ENCODE measurements around the gene XPO4.
A peak's percentile ranks its signal among the peaks of the same experiment; 100 is the strongest.
"Not testable (repeated sequence)": the region's sequence is repeated elsewhere in the genome, so short reads cannot be mapped to it uniquely, and the experiment has no call there.

The XPO4 gene

DNA sequence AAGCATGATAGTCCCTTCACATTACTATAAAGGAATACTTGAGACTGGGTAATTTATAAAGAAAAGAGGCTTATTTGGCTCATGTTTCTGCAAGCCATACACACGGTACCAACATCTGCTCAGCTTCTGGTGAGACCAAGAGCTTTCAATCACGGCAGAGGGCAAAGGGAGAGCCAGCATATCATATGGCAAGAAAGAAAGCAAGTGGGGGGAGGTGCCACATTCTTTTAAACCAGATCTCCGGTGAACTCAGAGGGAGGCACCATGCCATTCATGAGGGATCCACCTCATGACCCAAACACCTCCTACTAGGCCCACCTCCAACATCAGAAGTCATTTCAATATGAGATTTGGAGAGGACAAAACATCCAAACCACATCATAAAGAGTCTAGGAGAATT, 20.3 kb downstream of the XPO4 start:
- Histone ChIP-seq H3K27ac (ENCODE audit: low read depth, low read length) (peak overlapping the region; percentile 22), H3K23ac (ENCODE audit: low read length) (no peak overlapping the region), H2BK120ac (ENCODE audit: low read depth, low read length) (no peak overlapping the region), H4K5ac (ENCODE audit: low read length) (no peak overlapping the region), H3K56ac (ENCODE audit: low read length) (no peak overlapping the region), H3K4ac (ENCODE audit: low read depth, low read length) (peak overlapping the region; percentile 36), H3K4me3 (ENCODE audit: low read length) (no peak overlapping the region), H2BK15ac (replicated peaks; ENCODE audit: low read depth) (no peak overlapping the region), H3K18ac (ENCODE audit: low read length) (peak overlapping the region; percentile 43), H3K4me1 (ENCODE audit: control insufficient read depth, low read depth, low read length) (peaks cover 4% of the 10 kb centered on the region), H3K27me3 (ENCODE audit: insufficient read depth, low read length, poor library complexity) (no peaks in the 10 kb centered on the region), H4K8ac (ENCODE audit: low read depth, low read length) (no peak overlapping the region), H2AK5ac (ENCODE audit: low read length) (no peak overlapping the region), H3K9ac (ENCODE audit: low read length) (no peak overlapping the region), H3K79me2 (ENCODE audit: control insufficient read depth, insufficient read depth, low read length) (peaks cover 63% of the 10 kb centered on the region), H3K36me3 (ENCODE audit: control insufficient read depth, insufficient read depth, low read length) (no peaks in the 10 kb centered on the region), H2BK5ac (ENCODE audit: low read length) (no peak overlapping the region), H3K4me2 (ENCODE audit: low read length) (no peak overlapping the region), H3K79me1 (ENCODE audit: low read length) (peaks cover 3% of the 10 kb centered on the region)
- no CpG with 5 or more reads among the region's 3 CpGs for WGBS (ENCODE audit: extremely low coverage, insufficient coverage, low lambda C conversion rate)
- peak; percentile 89 for DNase-seq

DNA sequence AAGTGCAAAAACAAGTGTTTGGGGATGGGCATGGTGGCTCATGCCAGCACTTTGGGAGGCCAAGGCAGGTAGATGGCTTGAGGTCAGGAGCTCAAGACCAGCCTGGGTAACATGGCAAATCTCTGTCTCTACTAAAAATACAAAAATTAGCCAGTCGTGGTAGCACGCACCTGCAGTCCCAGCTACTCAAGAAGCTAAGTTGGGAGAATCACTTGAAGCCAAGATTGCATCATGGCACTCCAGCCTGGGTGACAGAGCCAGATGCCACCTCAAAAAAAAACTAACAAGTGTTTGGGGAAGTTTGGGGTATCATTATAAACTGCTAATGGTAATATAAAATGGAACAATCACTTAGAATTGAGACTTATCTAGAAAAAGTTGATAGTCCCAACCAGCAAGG, 24.6 kb downstream of the XPO4 start:
- H3K4me1 ChIP-seq (ENCODE audit: control insufficient read depth, low read depth, low read length): peaks cover 6% of the 10 kb centered on the region
- H3K18ac ChIP-seq (ENCODE audit: low read length): no peak overlapping the region
- H3K56ac ChIP-seq (ENCODE audit: low read length): no peak overlapping the region
- peaks cover 3% of the 10 kb centered on the region for H3K79me1 ChIP-seq (ENCODE audit: low read length)
- no peak overlapping the region for H3K27ac ChIP-seq (ENCODE audit: low read depth, low read length)
- H2AK5ac ChIP-seq (ENCODE audit: low read length): no peak overlapping the region
- H3K36me3 ChIP-seq (ENCODE audit: control insufficient read depth, insufficient read depth, low read length): no peaks in the 10 kb centered on the region
- no peak overlapping the region for H4K8ac ChIP-seq (ENCODE audit: low read depth, low read length)
- no peaks in the 10 kb centered on the region for H3K27me3 ChIP-seq (ENCODE audit: insufficient read depth, low read length, poor library complexity)
- H3K9ac ChIP-seq (ENCODE audit: low read length): no peak overlapping the region
- no peak overlapping the region for H4K5ac ChIP-seq (ENCODE audit: low read length)
- no peak overlapping the region for H3K4me3 ChIP-seq (ENCODE audit: low read length)
- DNase-seq: no peak
- no peak overlapping the region for H3K4me2 ChIP-seq (ENCODE audit: low read length)
- no peak overlapping the region for H3K4ac ChIP-seq (ENCODE audit: low read depth, low read length)
- no peak overlapping the region for H2BK5ac ChIP-seq (ENCODE audit: low read length)
- WGBS (ENCODE audit: extremely low coverage, insufficient coverage, low lambda C conversion rate): no CpG with 5 or more reads among the region's 2 CpGs
- H3K79me2 ChIP-seq (ENCODE audit: control insufficient read depth, insufficient read depth, low read length): peaks cover 63% of the 10 kb centered on the region
- H3K23ac ChIP-seq (ENCODE audit: low read length): no peak overlapping the region
- no peak overlapping the region for H2BK120ac ChIP-seq (ENCODE audit: low read depth, low read length)
- no peak overlapping the region for H2BK15ac ChIP-seq (replicated peaks; ENCODE audit: low read depth)

DNA sequence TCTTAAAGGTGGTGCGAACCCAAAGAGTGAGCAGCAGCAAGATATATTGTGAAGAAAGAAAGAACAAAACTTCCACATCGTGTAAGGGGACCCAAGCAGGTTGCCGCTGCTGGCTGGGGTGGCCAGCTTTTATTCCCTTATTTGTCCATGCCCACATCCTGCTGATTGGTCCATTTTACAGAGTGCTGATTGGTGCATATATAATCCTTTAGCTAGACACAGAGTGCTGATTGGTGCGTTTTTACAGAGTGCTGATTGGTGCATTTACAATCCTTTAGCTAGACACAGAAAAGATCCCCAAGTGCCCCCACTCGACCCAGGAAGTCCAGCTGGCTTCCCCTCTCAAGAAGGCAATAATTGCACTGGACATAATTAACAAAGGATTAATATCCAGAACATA, 25.7 kb downstream of the XPO4 start:
- not testable (repeated sequence) for H3K36me3 ChIP-seq (ENCODE audit: control insufficient read depth, insufficient read depth, low read length); H3K27me3 ChIP-seq (ENCODE audit: insufficient read depth, low read length, poor library complexity); H2BK5ac ChIP-seq (ENCODE audit: low read length); H3K4me1 ChIP-seq (ENCODE audit: control insufficient read depth, low read depth, low read length); H3K4me3 ChIP-seq (ENCODE audit: low read length); H3K9ac ChIP-seq (ENCODE audit: low read length); H2BK15ac ChIP-seq (replicated peaks; ENCODE audit: low read depth); H3K27ac ChIP-seq (ENCODE audit: low read depth, low read length); H2AK5ac ChIP-seq (ENCODE audit: low read length); H3K4ac ChIP-seq (ENCODE audit: low read depth, low read length); H2BK120ac ChIP-seq (ENCODE audit: low read depth, low read length); DNase-seq; H3K56ac ChIP-seq (ENCODE audit: low read length); H3K18ac ChIP-seq (ENCODE audit: low read length); H4K5ac ChIP-seq (ENCODE audit: low read length); H3K4me2 ChIP-seq (ENCODE audit: low read length); H3K79me1 ChIP-seq (ENCODE audit: low read length); H3K23ac ChIP-seq (ENCODE audit: low read length); H4K8ac ChIP-seq (ENCODE audit: low read depth, low read length)
- no CpG with 5 or more reads among the region's 5 CpGs for WGBS (ENCODE audit: extremely low coverage, insufficient coverage, low lambda C conversion rate)
- H3K79me2 ChIP-seq (ENCODE audit: control insufficient read depth, insufficient read depth, low read length): peaks cover 63% of the 10 kb centered on the region

DNA sequence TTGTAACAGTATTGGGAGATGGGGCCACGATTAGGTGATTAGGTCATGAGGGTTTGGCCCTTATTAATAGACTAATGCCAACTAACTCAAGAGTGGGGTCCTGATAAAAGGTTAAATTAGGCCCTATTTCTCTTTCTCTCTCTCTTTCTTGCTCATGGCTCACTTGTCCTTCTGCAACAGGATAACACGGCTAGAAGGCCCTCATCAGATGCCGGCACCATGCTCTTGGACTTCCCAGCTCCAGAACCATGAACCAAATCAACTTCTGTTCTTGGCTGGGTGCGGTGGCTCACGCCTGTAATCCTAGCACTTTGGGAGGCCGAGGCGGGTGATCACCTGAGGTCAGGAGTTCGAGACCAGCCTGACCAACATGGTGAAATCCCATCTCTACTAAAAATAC, 28.1 kb downstream of the XPO4 start:
- not testable (repeated sequence) for H2AK5ac ChIP-seq (ENCODE audit: low read length); H4K5ac ChIP-seq (ENCODE audit: low read length); H3K79me1 ChIP-seq (ENCODE audit: low read length); H3K4me1 ChIP-seq (ENCODE audit: control insufficient read depth, low read depth, low read length); H2BK5ac ChIP-seq (ENCODE audit: low read length); H3K56ac ChIP-seq (ENCODE audit: low read length); H3K4me3 ChIP-seq (ENCODE audit: low read length); H4K8ac ChIP-seq (ENCODE audit: low read depth, low read length); H3K4me2 ChIP-seq (ENCODE audit: low read length); H2BK120ac ChIP-seq (ENCODE audit: low read depth, low read length); H3K27me3 ChIP-seq (ENCODE audit: insufficient read depth, low read length, poor library complexity); H3K23ac ChIP-seq (ENCODE audit: low read length); H3K36me3 ChIP-seq (ENCODE audit: control insufficient read depth, insufficient read depth, low read length); H2BK15ac ChIP-seq (replicated peaks; ENCODE audit: low read depth); H3K4ac ChIP-seq (ENCODE audit: low read depth, low read length); H3K18ac ChIP-seq (ENCODE audit: low read length); H3K9ac ChIP-seq (ENCODE audit: low read length); H3K27ac ChIP-seq (ENCODE audit: low read depth, low read length); DNase-seq
- H3K79me2 ChIP-seq (ENCODE audit: control insufficient read depth, insufficient read depth, low read length): peaks cover 64% of the 10 kb centered on the region
- WGBS (ENCODE audit: extremely low coverage, insufficient coverage, low lambda C conversion rate): no CpG with 5 or more reads among the region's 8 CpGs

DNA sequence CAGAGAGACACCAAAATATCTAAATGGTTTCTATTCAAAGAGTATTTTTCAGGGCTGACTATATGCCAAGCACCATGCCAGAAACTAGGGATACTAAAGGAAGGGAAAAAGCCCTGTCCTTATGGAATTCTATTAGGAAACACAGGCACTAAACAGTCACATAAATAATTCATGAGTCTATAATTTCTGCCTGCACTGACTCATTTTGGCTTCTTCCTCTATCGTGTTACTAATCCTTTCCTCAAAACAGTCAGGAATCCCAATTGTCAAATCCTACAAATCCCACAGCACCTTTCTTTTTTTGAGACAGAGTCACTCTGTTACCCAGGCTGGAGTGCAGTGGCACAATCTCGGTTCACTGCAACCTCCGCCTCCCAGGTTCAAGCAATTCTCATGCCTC, 29.2 kb downstream of the XPO4 start:
- Histone ChIP-seq H4K5ac (ENCODE audit: low read length) (no peak overlapping the region), H2BK15ac (replicated peaks; ENCODE audit: low read depth) (no peak overlapping the region), H3K56ac (ENCODE audit: low read length) (no peak overlapping the region), H3K23ac (ENCODE audit: low read length) (no peak overlapping the region), H2BK5ac (ENCODE audit: low read length) (no peak overlapping the region), H3K4ac (ENCODE audit: low read depth, low read length) (no peak overlapping the region), H3K4me1 (ENCODE audit: control insufficient read depth, low read depth, low read length) (peaks cover 1% of the 10 kb centered on the region), H3K27ac (ENCODE audit: low read depth, low read length) (no peak overlapping the region), H3K79me2 (ENCODE audit: control insufficient read depth, insufficient read depth, low read length) (peaks cover 55% of the 10 kb centered on the region), H3K18ac (ENCODE audit: low read length) (peak overlapping the region; percentile 10), H3K79me1 (ENCODE audit: low read length) (peaks cover 3% of the 10 kb centered on the region), H3K36me3 (ENCODE audit: control insufficient read depth, insufficient read depth, low read length) (no peaks in the 10 kb centered on the region), H3K27me3 (ENCODE audit: insufficient read depth, low read length, poor library complexity) (no peaks in the 10 kb centered on the region), H2AK5ac (ENCODE audit: low read length) (no peak overlapping the region), H3K9ac (ENCODE audit: low read length) (no peak overlapping the region), H3K4me3 (ENCODE audit: low read length) (no peak overlapping the region), H4K8ac (ENCODE audit: low read depth, low read length) (no peak overlapping the region), H3K4me2 (ENCODE audit: low read length) (no peak overlapping the region), H2BK120ac (ENCODE audit: low read depth, low read length) (no peak overlapping the region)
- no CpG with 5 or more reads among the region's 3 CpGs for WGBS (ENCODE audit: extremely low coverage, insufficient coverage, low lambda C conversion rate)
- DNase-seq: peak; percentile 9

DNA sequence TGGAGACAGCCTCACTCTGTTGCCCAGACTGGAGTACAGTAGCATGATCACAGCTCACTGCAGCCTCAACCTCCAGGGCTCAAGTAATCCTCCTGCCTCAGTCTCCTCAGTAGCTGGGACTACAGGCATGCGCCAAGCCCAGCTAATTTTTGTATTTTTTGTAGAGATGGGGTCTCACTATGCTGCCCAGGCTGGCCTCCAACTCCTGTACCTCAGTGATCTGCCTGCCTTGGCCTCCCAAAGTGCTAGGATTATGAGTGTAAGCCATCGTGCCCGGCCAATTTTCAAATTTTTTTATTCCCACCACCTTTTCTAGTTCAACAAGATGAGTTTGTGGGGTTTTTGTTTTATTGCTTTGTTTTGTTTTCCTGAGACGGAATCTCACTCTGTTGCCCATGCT, 31.7 kb downstream of the XPO4 start:
- WGBS (ENCODE audit: extremely low coverage, insufficient coverage, low lambda C conversion rate): no CpG with 5 or more reads among the region's 4 CpGs

More for the DNA sequence above, 31.7 kb downstream of the XPO4 start:
- no peak overlapping the region for H2BK5ac ChIP-seq (ENCODE audit: low read length)
- no peak overlapping the region for H4K8ac ChIP-seq (ENCODE audit: low read depth, low read length)
- H3K79me2 ChIP-seq (ENCODE audit: control insufficient read depth, insufficient read depth, low read length): peaks cover 40% of the 10 kb centered on the region
- no peak overlapping the region for H3K18ac ChIP-seq (ENCODE audit: low read length)
- H3K56ac ChIP-seq (ENCODE audit: low read length): no peak overlapping the region
- no peak for DNase-seq
- H3K4me3 ChIP-seq (ENCODE audit: low read length): no peak overlapping the region
- H2AK5ac ChIP-seq (ENCODE audit: low read length): no peak overlapping the region
- H2BK120ac ChIP-seq (ENCODE audit: low read depth, low read length): no peak overlapping the region
- no peak overlapping the region for H4K5ac ChIP-seq (ENCODE audit: low read length)
- H3K27me3 ChIP-seq (ENCODE audit: insufficient read depth, low read length, poor library complexity): no peaks in the 10 kb centered on the region
- H3K9ac ChIP-seq (ENCODE audit: low read length): no peak overlapping the region
- no peak overlapping the region for H2BK15ac ChIP-seq (replicated peaks; ENCODE audit: low read depth)
- H3K4ac ChIP-seq (ENCODE audit: low read depth, low read length): no peak overlapping the region
- no peak overlapping the region for H3K23ac ChIP-seq (ENCODE audit: low read length)
- peaks cover 3% of the 10 kb centered on the region for H3K79me1 ChIP-seq (ENCODE audit: low read length)
- H3K36me3 ChIP-seq (ENCODE audit: control insufficient read depth, insufficient read depth, low read length): no peaks in the 10 kb centered on the region
- no peak overlapping the region for H3K4me2 ChIP-seq (ENCODE audit: low read length)
- no peak overlapping the region for H3K27ac ChIP-seq (ENCODE audit: low read depth, low read length)
- peaks cover 1% of the 10 kb centered on the region for H3K4me1 ChIP-seq (ENCODE audit: control insufficient read depth, low read depth, low read length)
